ENCODE data around the gene FLVCR2. TPM values are rescaled to one million over a fixed set of nuclear protein-coding genes. Genes with fewer than 3 reads are reported as not detected.

Gene FLVCR2
- total and polyA plus RNA-seq, 2 donors (not counting 1 experiment from before 2014, with no cell fraction given): 0.31 to 1.6 TPM

GRCh38 chr14:75610834-75611233 lies 32.4 kb downstream of the FLVCR2 start:
- H3K27me3 ChIP-seq (replicated peaks in 1 of 4; ENCODE audit: control extremely low read depth in 1 of 4, control insufficient read depth in 3 of 4, insufficient read depth in 4 of 4, low read length in 3 of 4): peaks cover 0 to 13% (median 0%) of the 10 kb centered on the region in 4 experiments
- no peaks in the 10 kb centered on the region for H3K79me2 ChIP-seq (ENCODE audit: control insufficient read depth, insufficient read depth, low read length)
- no peak overlapping the region for H3K4me2 ChIP-seq (replicated peaks; ENCODE audit: low read depth, low read length, poor library complexity, severe bottlenecking)
- Mint-ChIP-seq H3K4me1 (peaks cover 14% of the 10 kb centered on the region), H3K4me3 (no peak overlapping the region), H3K9me3 (ENCODE audit: insufficient read depth) (peaks cover 5% of the 10 kb centered on the region), H3K27me3 (peaks cover 6% of the 10 kb centered on the region), H3K27ac (no peak overlapping the region)
- no peak overlapping the region for H3K4me3 ChIP-seq (ENCODE audit: control extremely low read depth in 1 of 5, extremely low read depth in 1 of 5, insufficient read depth in 1 of 5, low read depth in 2 of 5, low read length in 4 of 5)
- DNase-seq (no peak), ATAC-seq (ENCODE audit: low read depth) (no peak)
- no peak overlapping the region for H2AFZ ChIP-seq (ENCODE audit: insufficient read depth, low read depth, low read length, poor library complexity, severe bottlenecking)
- H3K36me3 ChIP-seq (replicated peaks in 1 of 2; ENCODE audit: control extremely low read depth in 1 of 2, control insufficient read depth in 1 of 2, extremely low read depth in 1 of 2, insufficient read depth in 2 of 2, low read length in 1 of 2): no peaks in the 10 kb centered on the region
- 100% methylated on average over 1 of the region's 4 CpGs for WGBS (ENCODE audit: insufficient coverage)
- peaks cover 8 to 9% of the 10 kb centered on the region in 2 donors for H3K4me1 ChIP-seq (ENCODE audit: control insufficient read depth in 2 of 2, insufficient read depth in 2 of 2, low read length in 2 of 2)
- no peak overlapping the region for H3K9ac ChIP-seq (ENCODE audit: low read length)
- no peak for TF ChIP-seq EZH2 (IDR thresholded peaks at IDR 0.05; ENCODE audit: borderline replicate concordance, insufficient read depth, low read depth, low read length, poor library complexity, severe bottlenecking)
- no peak for TF ChIP-seq CTCF (IDR thresholded peaks at IDR 0.05)
- CTCF ChIA-PET: no interaction called here
- peaks cover 2 to 15% (median 13%) of the 10 kb centered on the region in 3 donors for H3K9me3 ChIP-seq (ENCODE audit: control extremely low read depth in 1 of 3, control insufficient read depth in 2 of 3, insufficient read depth in 1 of 3, low read length in 2 of 3)
- H3K27ac ChIP-seq (ENCODE audit: low read length in 2 of 2): no peak overlapping the region
- H4K20me1 ChIP-seq (ENCODE audit: control insufficient read depth, insufficient read depth, low read length, poor library complexity, severe bottlenecking): no peaks in the 10 kb centered on the region
- intact Hi-C loops (cut with micrococcal nuclease): no loop called here
- POLR2A ChIA-PET: no interaction called here

GRCh38 chr14:75612157-75612556 lies 33.7 kb downstream of the FLVCR2 start:
- DNase-seq: no peak
- TF ChIP-seq CTCF (IDR thresholded peaks at IDR 0.05): no peak
- no peak for TF ChIP-seq EZH2 (IDR thresholded peaks at IDR 0.05; ENCODE audit: borderline replicate concordance, insufficient read depth, low read depth, low read length, poor library complexity, severe bottlenecking)
- H3K79me2 ChIP-seq (ENCODE audit: control insufficient read depth, insufficient read depth, low read length): no peaks in the 10 kb centered on the region
- Mint-ChIP-seq H3K27ac (no peak overlapping the region), H3K27me3 (peaks cover 6% of the 10 kb centered on the region), H3K4me3 (no peak overlapping the region), H3K4me1 (peaks cover 14% of the 10 kb centered on the region), H3K9me3 (ENCODE audit: insufficient read depth) (peaks cover 5% of the 10 kb centered on the region)
- no peak overlapping the region for H3K27ac ChIP-seq (ENCODE audit: low read length in 2 of 2)
- no peak overlapping the region for H2AFZ ChIP-seq (ENCODE audit: insufficient read depth, low read depth, low read length, poor library complexity, severe bottlenecking)
- H3K4me1 ChIP-seq (ENCODE audit: control insufficient read depth in 2 of 2, insufficient read depth in 2 of 2, low read length in 2 of 2): peaks cover 8 to 9% of the 10 kb centered on the region in 2 donors
- H4K20me1 ChIP-seq (ENCODE audit: control insufficient read depth, insufficient read depth, low read length, poor library complexity, severe bottlenecking): no peaks in the 10 kb centered on the region
- intact Hi-C loops (cut with micrococcal nuclease): no loop called here
- ChIA-PET CTCF (no interaction called here), POLR2A (no interaction called here)
- no peak overlapping the region for H3K9ac ChIP-seq (ENCODE audit: low read length)
- ATAC-seq (ENCODE audit: low read depth): no peak
- no peak overlapping the region for H3K4me3 ChIP-seq (ENCODE audit: control extremely low read depth in 1 of 5, extremely low read depth in 1 of 5, insufficient read depth in 1 of 5, low read depth in 2 of 5, low read length in 4 of 5)
- peaks cover 0 to 13% (median under 1%) of the 10 kb centered on the region in 4 experiments for H3K27me3 ChIP-seq (replicated peaks in 1 of 4; ENCODE audit: control extremely low read depth in 1 of 4, control insufficient read depth in 3 of 4, insufficient read depth in 4 of 4, low read length in 3 of 4)
- no peaks in the 10 kb centered on the region for H3K36me3 ChIP-seq (replicated peaks in 1 of 2; ENCODE audit: control extremely low read depth in 1 of 2, control insufficient read depth in 1 of 2, extremely low read depth in 1 of 2, insufficient read depth in 2 of 2, low read length in 1 of 2)
- H3K9me3 ChIP-seq (ENCODE audit: control extremely low read depth in 1 of 3, control insufficient read depth in 2 of 3, insufficient read depth in 1 of 3, low read length in 2 of 3): peaks cover 2 to 15% (median 13%) of the 10 kb centered on the region in 3 donors
- 71% methylated on average over 1 of the region's 4 CpGs for WGBS (ENCODE audit: insufficient coverage)
- H3K4me2 ChIP-seq (replicated peaks; ENCODE audit: low read depth, low read length, poor library complexity, severe bottlenecking): no peak overlapping the region
